Measurements from ENCODE around the gene CCNK.
A peak's percentile ranks its signal among the peaks of the same experiment; 100 is the strongest.

The CCNK gene

DNA sequence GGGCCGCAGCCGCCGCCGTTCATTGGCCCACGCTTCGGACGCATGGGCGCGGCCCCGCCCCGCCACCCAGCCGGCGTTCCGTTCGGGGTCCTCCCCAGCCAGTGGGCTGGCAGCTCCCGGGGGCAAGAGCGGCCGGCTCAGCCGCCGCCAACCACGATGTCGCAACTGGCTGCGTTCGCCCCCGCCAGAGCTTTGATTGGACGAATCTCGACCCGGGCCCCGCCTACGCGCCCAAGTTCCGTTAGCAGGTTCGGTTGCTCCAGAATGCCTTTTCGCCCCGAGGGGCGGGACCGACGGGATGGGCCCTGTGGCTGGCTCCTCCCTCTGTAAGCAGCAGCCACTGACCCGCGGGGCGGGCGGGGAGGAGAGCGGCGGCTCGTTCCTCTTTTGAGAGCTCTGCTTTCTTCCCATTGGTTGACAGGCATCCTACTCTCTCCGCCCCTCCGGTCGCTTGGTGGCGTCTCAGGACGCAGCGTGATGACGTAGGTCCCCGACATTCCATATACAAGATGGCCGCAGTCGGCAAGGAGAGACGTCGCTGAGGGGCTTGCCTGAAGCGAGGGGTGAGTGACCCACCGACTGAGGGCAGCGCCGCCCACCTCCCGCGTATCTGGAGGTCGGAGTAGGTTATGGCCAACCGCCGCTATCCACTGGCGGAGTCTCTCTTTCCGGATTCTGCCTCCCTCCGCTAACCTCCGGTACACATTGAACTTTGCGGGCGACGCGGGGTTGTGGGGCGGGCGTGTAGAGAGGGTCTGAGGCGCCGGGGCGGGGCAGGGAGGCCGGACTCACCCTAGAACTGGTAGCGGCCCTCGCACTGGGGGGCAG is at the start of gene CCNK:
CCNK (plus strand) TSS at position 493 of the 828 bp plus-strand sequence. CDS start 11,269 bp downstream, outside the sequence.
- peak; percentile 99 for DNase-seq (ENCODE audit: low spot score)

DNA sequence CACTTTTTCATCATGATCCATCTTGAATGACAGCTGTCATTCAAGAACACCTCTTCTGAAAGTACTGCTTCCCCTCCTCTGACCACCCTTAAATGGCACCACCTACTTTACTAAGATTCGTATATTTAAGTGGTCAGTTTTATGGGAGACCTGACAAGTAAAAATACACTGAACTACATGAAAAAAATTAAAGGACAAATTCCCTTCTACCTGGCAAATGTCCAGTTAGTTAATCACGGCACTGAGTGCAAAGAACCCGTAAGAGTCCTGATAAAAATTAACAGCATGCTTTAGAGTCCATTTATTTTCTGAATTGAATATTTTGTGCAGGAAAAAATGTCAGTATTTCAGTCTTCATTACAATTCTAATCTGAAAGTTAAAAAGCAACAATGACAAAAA is 49.2 kb upstream of the CCNK start:
- no peak for DNase-seq (ENCODE audit: low spot score)

DNA sequence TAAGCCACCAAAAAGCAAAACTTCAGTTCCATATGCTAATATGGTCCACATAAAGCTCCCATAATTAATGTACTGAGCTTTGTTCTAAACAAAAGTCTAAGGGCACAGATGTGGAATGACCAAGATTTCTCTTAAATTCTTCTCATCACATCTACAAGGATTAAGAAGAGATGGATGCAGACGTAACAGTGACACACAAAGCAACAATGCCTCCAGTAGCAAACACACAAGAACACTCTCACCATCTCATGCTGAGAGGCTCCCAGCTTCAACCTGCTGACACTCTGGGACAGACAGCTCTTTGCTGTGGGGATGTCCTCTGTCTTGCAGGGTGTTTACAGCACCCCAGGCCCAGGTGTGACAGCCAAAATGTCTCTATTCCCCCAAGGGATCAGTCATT is 48.7 kb upstream of the CCNK start:
- DNase-seq (ENCODE audit: low spot score) = no peak

DNA sequence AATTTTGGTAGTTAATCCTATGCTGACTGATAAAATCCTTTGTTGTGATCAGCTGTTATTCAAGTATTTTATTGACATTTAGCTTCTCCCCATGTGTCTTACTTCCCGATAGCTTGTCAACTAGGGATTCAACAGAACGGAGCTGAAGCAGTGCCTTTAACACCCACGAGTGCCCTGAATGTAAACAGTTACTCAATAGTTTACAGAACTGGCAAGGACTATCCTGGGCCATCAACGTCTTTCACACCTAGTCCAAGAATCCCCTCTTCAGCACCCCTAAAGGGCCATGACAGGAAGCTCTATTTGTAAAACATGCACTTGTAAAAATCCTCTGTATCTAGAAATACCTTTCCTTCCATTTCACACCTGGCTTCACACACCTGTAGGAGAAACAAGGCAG is 45.9 kb upstream of the CCNK start:
- DNase-seq (ENCODE audit: low spot score) = no peak

DNA sequence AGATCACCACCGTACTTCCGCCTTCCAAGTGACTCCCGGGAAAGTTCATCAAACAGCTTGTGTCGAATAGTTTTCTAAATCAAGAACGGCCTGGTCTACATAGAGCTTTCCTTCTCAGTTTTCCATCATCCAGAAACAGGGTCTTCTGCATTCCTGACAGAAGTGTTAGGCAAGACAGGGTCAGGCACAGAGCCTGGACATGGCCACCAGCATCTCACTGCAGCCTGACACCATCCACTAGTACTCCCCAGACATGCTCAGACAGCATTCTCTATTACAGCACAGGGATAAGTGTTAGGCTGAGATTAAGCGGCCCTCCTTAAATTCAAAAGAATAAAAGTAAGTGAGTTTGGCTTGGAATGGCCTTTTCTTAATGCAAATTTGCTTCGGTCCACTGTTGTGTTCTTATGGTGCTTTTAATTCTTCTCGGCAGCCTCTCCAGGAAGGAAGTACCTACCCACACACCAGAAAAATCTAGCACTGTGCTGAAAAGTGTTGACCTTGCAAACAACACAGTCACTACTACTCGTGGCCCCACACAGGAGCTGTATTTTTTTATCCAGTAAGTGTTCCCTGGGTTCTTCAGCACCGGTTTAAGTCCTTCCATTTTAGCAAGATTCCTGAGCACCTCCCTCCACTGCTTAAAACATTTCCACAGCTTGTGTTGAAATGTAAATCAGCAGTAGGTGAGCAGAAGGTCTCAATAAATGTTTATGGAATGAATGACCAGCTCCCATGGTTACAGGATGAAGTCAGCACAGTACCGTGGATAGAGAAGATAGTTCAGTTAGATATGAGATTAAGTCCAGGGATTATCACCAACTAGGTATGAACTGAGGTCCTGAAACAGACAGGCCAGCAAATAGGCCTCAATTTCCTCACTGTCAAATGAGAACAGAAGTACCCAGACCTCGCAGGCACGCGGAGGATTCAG is 44.7 kb upstream of the CCNK start:
- DNase-seq (ENCODE audit: low spot score) = no peak

DNA sequence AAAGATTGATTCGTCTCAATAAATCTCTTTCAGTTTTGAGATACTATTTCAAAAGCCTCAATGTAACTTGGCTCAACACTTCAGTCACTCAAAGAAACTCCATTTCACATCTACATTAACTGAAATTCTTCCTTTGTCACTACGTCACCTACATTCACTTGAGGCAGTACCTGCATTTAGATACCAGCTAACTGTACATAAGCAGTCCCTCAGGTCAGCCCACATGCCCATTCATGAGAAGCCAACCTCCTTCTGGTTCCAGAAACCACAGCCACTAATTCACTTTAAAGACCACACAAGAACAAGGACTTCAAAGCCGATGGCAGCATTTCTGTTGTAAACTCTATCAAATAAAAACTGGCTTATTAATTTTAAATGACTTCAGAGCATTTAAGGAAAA is 43.5 kb upstream of the CCNK start:
- no peak for DNase-seq (ENCODE audit: low spot score)

DNA sequence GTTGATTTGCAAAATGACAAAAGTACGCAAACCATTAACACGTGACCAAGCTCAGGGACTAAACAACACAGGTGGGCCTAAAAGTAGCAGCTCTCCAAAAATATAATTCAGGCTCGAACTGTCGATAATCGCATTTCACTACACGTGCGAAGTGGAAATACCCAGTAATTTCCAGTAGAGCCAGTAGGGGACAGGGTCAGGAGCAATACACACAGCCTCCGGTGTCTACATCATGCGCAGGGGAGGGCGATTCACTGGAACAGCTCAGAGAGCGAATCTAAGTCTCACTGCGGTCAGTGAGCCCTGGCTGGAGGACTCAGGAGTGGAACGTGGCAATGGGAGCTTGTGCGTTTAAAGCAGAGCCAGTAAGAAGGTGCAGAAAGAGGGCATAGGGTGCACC is 40.9 kb upstream of the CCNK start:
- DNase-seq (ENCODE audit: low spot score) = no peak

DNA sequence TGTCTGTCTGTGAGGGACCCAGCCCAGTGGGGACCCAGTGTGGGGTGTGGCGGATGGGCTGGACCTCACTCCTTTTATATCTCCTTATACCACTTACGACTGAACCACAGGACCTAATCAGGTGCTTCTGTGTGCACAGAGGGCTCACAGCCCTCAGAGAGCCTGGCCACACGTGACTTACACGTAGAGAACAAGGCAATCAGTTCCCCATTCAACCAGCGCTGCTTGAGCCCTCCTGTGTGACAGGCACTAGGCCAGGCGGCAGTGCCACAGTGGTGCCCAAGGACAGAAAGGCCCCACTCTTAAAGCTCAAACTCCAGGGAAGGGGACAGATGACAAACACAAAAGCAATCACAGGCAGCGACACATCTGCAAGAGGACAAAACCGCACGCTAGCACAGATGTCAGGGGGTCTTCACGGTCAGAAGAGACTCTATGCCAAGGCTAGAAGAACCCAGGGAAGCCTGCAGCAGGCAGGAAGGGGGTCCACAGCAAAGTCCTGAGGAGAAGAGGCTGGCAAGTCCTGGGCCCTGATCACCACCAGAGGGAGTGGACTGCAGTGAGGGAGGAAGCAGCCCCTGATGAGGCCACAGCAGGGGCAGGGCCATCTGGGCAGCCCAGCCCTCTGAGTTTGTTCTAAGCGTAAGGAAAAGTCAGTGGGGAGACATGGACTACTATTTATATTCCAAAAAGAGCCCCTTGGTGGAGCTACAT is 39.9 kb upstream of the CCNK start:
- DNase-seq (ENCODE audit: low spot score) = peak; percentile 23

DNA sequence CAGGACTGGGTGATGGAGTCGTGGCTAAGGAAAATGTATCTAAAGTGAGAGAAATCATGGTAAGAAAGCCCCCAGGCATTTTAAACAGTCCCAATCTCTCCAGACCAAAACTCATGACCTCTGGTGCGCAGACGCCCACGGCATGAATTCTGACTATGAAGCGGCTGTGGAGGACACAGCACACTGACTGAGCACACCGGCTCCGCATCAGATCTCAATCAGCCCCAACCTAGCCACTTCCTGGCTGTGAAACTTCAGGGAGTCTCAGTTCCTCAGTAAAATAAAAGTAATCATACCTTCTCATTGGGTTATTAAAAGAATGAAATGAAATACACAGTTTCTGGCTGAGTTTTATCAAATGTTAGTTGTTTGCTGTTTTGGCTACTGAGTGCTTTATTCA is 39.3 kb upstream of the CCNK start:
- no peak for DNase-seq (ENCODE audit: low spot score)

DNA sequence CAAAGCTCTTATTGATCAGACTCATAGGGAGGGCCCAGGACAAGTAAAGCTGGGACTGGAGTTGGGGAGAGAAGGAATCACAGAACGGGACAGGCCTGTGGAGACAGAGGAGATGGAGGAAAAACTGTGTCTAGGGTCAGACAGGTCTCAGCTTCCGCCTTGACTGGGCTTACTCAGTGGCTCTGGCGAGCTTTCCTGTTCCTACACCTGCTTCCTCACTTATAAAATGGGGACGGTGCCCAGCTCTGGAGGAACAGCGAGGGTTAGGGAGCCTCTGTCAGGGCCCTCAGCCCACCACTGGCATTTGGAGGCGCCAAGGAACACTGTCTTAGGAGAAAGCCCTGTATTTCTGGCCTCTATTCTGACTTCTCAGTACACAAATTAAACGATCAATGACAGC is 35.3 kb upstream of the CCNK start:
- DNase-seq (ENCODE audit: low spot score) = no peak

DNA sequence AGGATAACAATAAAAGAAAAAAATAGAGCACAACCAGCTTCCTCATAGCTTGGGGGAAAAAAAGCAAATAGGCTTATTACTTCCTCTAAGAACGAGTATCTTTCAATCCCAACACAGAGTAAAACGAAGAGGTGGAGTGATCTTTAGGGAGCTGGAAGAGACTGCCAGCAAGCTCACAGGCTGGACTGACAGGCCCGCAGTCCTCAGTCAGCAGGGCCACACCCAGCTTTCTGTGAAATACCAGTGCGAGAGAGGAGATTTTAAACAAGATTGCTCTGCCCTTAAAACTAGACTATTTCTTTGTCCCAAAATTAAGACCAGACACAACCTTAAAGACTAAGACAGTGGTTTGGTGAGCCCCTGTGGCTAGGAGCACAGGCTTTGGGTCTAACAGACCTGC is 33.5 kb upstream of the CCNK start:
- DNase-seq (ENCODE audit: low spot score) = no peak

DNA sequence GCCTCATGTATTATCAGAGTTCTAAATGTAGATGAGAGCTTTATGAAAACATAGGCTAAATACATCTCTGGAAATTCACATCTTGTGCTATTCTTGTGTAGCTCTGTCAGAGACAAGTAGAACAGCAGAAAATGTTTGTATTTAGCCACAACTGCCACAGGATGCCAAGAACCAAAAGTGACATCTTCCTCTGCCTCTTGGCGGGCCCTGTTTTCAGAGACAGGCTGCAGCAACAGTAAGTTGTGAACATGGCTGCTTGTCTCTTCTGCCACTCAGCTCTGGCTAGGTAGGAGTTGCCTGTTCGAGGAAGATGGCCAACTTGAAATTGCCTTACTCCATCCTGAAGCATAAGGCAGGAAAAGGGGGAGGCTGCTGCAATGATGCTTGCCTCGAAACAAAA is 30.9 kb upstream of the CCNK start:
- no peak for DNase-seq (ENCODE audit: low spot score)

DNA sequence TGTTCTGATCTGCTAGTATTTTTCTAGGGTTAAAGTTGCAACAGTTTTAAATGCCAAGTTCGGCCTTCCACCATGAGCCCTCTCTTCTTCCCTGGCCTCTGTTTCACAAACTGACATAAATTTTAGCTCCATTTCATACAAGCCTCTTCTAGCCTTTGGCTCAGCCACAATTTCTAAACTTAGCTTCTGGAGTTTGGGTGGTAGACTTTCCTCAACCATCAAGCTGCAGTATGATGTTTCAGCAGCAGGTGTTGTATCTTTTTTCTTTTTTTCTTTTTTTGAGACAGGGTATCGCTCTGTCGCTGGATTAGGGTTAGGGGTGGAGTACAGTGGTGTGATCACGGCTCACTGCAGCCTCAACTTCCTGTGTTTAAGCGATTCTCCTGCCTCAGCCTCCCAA is 30.0 kb upstream of the CCNK start:
- DNase-seq (ENCODE audit: low spot score) = no peak

DNA sequence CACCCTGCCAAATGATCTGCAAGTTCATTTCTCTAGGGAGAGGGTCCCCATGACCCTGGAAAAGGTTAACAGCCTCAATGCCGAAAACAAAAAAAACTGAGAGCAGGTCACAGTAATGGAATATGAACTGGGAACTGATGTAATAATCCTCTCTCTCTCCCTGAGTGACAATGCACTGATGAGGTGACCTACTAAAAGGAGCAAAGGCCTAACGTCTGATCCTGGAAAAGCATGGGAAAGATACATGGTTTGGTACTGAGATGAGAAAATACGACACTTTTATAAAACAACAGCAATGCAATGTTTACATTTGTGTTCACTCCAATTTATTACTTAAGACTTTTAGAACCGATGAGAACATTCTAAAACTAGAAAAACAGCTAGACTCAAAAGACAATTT is 28.2 kb upstream of the CCNK start:
- DNase-seq (ENCODE audit: low spot score) = no peak

DNA sequence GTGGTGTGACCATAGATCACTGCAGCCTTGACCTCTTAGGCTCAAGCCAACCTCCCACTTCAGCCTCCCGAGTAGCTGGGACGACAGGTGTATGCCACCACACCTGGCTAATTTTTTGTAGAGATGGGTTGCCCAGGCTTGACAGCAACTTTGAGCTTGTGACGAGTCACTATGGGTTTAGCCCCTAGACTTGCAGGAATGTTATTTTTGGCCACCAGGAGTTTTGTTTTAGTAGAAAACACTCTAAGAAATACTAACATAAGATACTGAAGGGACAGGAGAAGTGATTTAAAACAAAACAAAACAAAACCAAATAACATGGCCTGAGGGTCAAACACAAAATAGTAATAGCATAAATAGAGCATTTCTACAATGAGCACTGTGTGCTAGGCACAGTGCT is 27.0 kb upstream of the CCNK start:
- no peak for DNase-seq (ENCODE audit: low spot score)

DNA sequence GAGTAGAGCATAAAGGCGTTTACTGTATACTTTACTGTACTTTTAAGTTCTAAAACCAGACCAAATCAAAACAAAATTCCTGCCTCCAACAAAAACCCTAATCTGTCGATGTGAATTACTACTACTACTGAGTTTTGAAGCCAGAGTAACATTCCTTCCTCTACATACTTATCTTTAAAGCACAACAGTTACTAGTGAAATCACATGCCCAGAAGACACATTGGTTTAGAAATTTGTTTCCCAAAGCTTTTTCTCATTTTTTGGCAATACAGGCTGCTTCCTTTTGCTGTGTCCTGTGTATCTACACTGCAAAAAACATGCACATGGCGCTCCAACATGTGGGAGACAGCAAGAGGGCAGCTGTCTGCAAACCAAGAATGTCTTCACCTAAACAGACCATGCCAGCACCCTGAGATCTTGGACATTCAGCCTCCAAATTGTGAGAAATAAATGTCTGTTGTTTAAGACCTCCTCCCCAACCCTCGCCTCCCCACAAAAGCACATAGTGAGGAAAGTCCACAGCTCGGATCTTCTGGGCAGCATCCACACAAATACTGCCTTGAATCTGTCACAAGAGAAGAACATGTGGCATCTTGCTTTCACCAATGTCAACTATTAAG is 21.6 kb upstream of the CCNK start:
- DNase-seq (ENCODE audit: low spot score) = no peak

DNA sequence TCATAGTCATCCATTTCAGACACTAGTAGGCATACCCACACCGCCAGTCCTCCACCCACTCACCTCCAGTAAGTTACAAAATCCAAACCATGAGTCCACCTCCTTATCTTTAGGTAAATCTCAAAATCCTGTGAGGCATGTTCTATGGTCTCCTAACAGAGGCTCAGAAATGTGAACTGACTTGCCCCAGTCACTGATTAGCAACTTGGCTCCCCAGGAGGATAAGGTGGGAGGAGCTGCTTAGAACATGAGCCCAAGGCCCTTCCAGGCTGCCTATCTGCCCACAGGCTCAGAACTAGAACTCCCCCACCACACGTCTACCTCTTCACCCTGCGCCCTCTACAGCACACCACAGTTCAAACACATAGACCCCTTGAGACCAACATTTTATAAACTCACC is 20.4 kb upstream of the CCNK start:
- DNase-seq (ENCODE audit: low spot score) = no peak

DNA sequence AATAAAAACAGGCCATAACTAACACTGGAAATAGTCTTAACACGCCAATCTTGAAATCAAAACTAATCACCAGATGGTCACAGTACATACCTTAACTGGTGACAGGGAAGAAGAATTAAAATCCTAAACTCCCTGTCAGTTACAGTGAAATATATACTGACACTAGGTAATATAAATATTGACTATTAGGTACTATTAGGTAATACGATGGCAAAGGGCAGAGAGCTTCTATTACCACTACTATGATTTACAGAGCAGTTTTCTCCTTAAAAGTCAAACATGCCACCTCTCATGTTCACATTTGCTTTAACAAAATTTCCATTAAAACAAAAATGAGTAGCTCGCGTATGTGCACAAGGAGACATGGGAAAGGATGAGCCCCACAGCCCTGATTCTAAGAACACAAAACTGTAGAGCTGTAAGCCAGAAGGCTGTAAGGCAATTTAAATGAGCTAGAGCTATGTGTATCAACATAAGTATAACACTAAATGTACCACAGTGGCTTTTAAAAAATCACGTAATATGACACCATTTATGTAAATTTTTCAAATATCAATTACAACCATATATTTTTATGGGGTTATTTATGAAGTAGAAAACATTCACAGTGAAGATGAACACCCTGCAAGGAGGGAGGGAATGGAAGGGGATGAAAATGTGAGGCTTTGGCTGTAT is 19.7 kb upstream of the CCNK start:
- no peak for DNase-seq (ENCODE audit: low spot score)

DNA sequence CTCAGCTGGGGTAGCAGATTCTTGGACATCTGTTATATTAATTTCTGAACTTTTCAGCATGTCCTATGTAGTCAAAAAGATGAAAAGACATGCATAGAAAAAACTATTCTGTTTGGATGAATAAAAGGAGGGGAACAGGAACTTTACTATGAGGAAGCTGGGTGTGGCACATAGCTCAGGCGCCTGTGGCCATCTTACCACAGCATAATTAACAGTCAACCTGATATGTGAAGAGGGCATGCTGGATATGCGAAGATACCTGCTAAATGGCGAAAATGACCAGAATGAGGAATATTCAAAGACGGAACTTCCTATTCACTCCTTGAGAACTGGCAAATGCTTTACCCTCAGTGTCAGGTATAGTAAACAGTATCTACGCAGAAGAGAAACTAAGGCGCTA is 19.0 kb upstream of the CCNK start:
- DNase-seq (ENCODE audit: low spot score) = no peak

DNA sequence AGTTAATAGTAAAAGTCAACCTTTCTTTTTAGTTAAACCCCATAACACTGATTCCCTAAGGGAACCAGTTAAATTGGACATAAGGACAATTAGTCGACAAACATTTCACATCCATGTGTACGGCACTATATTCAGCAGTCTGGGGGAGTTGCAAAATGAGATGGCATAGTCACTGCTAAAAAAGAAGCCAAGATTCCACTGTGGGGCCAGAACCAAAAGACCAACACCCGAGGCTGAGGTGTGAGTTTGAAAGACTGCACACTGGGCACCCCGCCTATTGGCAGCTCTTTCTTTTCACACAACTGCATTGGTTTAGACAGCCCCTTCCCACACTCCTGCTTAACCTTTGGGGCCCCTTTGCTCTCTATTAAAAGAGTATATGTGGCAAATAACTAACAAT is 17.2 kb upstream of the CCNK start:
- no peak for DNase-seq (ENCODE audit: low spot score)

DNA sequence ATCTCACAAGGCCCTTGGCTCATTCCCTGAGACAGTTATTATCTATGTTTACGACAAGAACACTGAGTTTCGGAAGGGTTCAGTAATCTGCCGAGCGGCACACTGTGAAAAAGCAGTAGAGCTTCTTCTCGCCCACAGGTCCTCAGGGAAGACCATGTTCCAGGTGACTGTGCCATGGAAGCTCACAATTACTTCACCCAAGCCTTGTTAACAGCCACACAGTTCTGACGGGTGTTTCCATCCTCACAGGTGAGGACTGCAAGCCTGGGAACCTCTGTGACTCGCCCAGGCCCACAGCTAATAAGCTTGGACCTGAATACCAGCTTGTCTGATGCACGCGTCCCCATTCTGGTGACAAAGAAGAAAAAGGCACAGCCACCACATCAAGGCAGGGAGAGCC is 15.9 kb upstream of the CCNK start:
- DNase-seq (ENCODE audit: low spot score) = no peak

DNA sequence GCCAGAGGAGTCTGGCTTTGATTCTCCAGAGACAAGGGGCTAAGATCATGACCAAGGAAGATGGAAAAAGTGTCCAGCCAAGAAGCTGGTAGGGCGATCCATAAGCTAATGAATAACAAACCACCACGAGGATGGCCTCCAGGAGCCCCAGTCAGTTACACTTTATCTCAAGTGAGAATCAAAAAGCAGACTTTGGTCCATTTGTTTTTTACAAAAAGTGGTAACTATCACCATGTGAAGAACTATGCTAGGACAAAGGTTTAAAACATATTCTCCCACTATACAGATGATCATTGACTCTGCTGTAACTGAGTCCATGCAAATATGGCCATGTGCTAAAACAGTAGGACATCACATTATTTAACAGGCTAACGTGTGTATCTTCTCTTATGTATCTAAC is 14.5 kb upstream of the CCNK start:
- no peak for DNase-seq (ENCODE audit: low spot score)

Measured in RKO (cell line).